ENCODE results near the gene GATA2. TPM values are rescaled to one million over a fixed set of nuclear protein-coding genes. Genes with fewer than 3 reads are reported as not detected.

The GATA2 gene
- total RNA-seq = 10 to 100 TPM in 1 of 4 donors, 1 to 10 TPM in 3; 5.4 to 16.0 (median 8.1) TPM

DNA sequence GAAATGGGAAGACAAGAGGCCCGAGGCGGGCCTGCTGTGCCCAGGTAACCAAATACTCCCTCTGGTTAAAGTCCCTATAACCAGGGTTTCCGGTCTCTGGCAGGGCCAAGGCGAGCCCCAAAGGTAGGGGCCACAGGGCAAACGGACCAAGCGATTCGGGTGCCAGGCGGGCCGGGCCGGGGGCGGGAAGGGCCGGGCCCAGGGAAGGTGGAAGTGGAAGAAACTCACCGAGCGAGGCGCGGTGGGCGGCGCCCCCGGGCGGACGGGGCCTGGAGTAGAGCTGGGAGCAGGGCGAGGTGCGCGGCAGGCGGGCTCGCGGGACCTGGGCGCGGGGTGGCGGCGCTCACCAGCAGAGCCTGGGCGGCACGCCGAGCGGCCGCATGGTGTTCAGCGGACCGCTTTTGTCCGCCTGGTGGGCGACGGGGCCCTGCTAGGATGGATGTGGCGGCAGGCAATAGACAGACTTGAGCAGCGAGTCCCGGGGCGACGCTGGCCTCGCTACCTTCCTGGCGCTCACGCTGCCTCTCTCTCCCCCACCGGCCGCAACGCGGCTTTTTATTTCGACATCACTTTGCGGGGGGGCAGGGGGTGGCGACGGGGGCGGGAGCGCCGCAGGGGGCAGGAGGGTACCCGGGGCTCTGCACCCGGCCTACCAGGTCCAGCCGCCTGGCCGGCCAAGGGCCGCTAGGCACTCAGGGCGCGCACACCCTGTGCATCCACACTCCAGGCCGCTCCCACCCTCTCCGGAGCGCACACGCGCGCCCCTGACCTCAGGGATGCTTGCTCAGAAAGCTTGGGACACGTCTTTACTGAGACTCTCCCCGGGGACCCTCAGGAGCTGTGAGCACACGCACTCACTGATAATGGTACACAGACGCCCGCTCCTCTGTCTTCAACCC, at the start of gene GATA2:
TSS of gene GATA2 (minus strand) at position 531 of the 899 bp plus-strand sequence. CDS start 6,170 bp downstream, outside the sequence.
- Histone ChIP-seq H3K4me1 (peaks cover 0 to 74% (median 58%) of the 10 kb centered on the region in 3 donors), H3K27me3 (peaks cover 100% of the 10 kb centered on the region)
- no peak for ATAC-seq

GRCh38 chr3:128541246-128541645, 48.2 kb upstream of the GATA2 start:
- 65 to 67% methylated on average over 1 to 2 of the region's 2 CpGs for WGBS, 2 donors (ENCODE audit: low coverage in 1 of 2)

More for the DNA sequence above, at the start of gene GATA2:
- WGBS, 2 donors (ENCODE audit: low coverage in 1 of 2) = 29 to 60% methylated on average over 1 to 37 of the region's 78 CpGs
- peak within 1 kb of the TSS in 1 of 4 donors; percentile 5 for H3K27ac ChIP-seq
- H3K36me3 ChIP-seq = no peaks in the 10 kb centered on the region
- peak within 1 kb of the TSS in 1 of 2 donors; percentile 63 for H3K4me3 ChIP-seq
- H3K9me3 ChIP-seq = no peaks in the 10 kb centered on the region
- TF ChIP-seq POLR2AphosphoS5 (IDR thresholded peaks at IDR 0.05) = no peak
- no peak for TF ChIP-seq EP300 (IDR thresholded peaks at IDR 0.05)
- peak; percentile 25 to 62 for TF ChIP-seq POLR2A (IDR thresholded peaks at IDR 0.05)

GRCh38 chr3:128539376-128539775, 46.4 kb upstream of the GATA2 start:
- no peak for TF ChIP-seq EP300 (IDR thresholded peaks at IDR 0.05)
- TF ChIP-seq POLR2AphosphoS5 (IDR thresholded peaks at IDR 0.05) = no peak
- no peak for TF ChIP-seq POLR2A (IDR thresholded peaks at IDR 0.05)
- WGBS, 2 donors (ENCODE audit: low coverage in 1 of 2) = 78 to 95% methylated on average over 3 of the region's 3 CpGs

More at GRCh38 chr3:128541246-128541645, 48.2 kb upstream of the GATA2 start:
- ATAC-seq = no peak
- Histone ChIP-seq H3K9me3 (peaks cover 0 to 20% (median 0%) of the 10 kb centered on the region in 3 donors), H3K27ac (no peak overlapping the region), H3K4me3 (no peak overlapping the region), H3K27me3 (peaks cover 39% of the 10 kb centered on the region), H3K4me1 (no peaks in the 10 kb centered on the region), H3K36me3 (no peaks in the 10 kb centered on the region)
- TF ChIP-seq POLR2AphosphoS5 (IDR thresholded peaks at IDR 0.05) (no peak), EP300 (IDR thresholded peaks at IDR 0.05) (no peak), POLR2A (IDR thresholded peaks at IDR 0.05) (no peak)
- TF ChIP-seq, protein P1, sequence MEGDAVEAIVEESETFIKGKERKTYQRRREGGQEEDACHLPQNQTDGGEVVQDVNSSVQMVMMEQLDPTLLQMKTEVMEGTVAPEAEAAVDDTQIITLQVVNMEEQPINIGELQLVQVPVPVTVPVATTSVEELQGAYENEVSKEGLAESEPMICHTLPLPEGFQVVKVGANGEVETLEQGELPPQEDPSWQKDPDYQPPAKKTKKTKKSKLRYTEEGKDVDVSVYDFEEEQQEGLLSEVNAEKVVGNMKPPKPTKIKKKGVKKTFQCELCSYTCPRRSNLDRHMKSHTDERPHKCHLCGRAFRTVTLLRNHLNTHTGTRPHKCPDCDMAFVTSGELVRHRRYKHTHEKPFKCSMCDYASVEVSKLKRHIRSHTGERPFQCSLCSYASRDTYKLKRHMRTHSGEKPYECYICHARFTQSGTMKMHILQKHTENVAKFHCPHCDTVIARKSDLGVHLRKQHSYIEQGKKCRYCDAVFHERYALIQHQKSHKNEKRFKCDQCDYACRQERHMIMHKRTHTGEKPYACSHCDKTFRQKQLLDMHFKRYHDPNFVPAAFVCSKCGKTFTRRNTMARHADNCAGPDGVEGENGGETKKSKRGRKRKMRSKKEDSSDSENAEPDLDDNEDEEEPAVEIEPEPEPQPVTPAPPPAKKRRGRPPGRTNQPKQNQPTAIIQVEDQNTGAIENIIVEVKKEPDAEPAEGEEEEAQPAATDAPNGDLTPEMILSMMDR (IDR thresholded peaks at IDR 0.05) = no peak

DNA sequence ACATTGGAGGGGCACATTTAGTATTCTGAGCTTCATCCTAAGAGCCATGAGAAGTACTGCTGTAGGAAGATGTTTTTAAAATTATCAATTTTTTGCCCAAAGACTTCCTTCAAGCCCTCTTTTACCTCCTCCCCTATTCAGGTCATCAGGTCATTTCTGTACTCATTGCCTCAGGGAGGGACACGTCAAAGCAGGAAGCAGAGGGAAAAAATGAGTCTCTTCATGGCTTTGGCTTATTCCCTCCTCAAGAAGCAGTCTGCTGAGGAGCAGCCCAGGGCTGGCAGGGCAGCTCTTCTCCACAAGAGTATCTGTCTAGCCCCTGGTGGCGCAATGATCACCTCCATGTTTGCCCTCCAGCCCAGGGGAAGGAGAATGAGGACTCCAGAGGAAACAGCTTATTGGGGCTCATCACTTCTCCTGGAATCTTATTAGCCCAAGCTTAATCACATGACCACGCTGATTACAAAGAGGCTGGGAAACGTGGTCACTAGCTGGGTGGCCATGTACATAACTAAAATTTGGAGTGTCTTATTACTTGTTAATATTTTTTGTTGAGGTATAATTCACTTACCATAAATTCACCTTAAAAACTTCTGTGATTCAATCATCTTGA, 44.2 kb upstream of the GATA2 start:
- Histone ChIP-seq H3K4me1 (no peaks in the 10 kb centered on the region), H3K9me3 (peaks cover 0 to 3% (median 0%) of the 10 kb centered on the region in 3 donors), H3K27me3 (peaks cover 71% of the 10 kb centered on the region), H3K36me3 (no peaks in the 10 kb centered on the region), H3K4me3 (no peak overlapping the region), H3K27ac (no peak overlapping the region)
- ATAC-seq = no peak
- no peak for TF ChIP-seq EP300 (IDR thresholded peaks at IDR 0.05)
- TF ChIP-seq, protein P1 (IDR thresholded peaks at IDR 0.05) = no peak
- TF ChIP-seq POLR2AphosphoS5 (IDR thresholded peaks at IDR 0.05) = no peak
- no peak for TF ChIP-seq POLR2A (IDR thresholded peaks at IDR 0.05)
- 58% methylated on average over 3 of the region's 4 CpGs; no CpG with 5 or more reads in 1 of the 2 donors for WGBS, 2 donors (ENCODE audit: low coverage in 1 of 2)

More at GRCh38 chr3:128539376-128539775, 46.4 kb upstream of the GATA2 start:
- Histone ChIP-seq H3K36me3 (no peaks in the 10 kb centered on the region), H3K27me3 (peaks cover 58% of the 10 kb centered on the region), H3K4me3 (no peak overlapping the region), H3K27ac (no peak overlapping the region), H3K9me3 (peaks cover 0 to 20% (median 0%) of the 10 kb centered on the region in 3 donors), H3K4me1 (no peaks in the 10 kb centered on the region)
- ATAC-seq = no peak

DNA sequence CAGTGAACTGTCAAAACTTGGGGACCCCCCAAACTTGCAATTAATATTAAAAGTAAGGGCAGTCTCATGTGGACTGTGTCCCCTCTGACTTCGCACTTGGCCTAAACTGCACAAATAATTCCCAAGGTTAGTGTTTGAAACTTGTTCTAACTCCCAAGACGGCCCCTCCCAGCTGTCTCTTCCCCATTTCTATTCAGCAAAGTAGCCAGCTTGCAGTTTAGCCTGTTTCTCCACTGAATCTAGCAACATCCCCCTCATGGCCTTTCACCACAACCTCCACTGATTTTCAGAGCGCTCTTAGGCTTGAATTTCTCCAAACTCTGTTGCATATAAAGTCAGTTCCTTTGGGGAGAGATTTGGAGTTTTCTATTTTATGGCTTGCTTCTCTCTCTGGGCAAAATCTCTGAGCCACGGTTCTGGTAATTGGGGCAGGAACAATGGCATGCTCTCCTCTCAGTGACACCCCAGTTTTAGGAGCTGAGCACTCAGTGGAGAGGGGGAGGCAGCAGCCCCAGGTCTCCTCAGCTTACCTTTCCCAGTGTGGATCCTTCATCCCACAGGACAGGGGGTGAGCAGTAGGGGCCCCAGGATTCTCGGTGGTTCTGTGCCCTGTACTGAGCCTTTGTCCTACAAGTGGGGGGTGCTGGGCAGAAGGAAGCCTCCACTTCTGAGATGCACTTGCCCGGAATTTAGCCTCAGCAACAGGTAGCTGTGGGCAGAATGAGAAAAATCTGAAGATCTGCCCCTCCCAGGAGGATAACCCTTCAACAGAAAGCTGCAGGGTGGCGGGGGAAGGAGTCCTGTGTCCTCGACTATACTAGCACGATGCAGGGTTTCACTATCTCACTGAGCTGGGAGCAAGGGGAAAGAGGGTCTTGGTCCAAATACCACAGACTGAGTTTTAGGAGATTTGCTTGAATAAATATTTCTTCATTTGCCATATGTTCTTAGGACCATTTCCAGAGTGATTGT, 39.3 kb upstream of the GATA2 start:
- Histone ChIP-seq H3K4me3 (no peak overlapping the region), H3K9me3 (peaks cover 0 to 4% (median 0%) of the 10 kb centered on the region in 3 donors), H3K4me1 (no peaks in the 10 kb centered on the region), H3K27me3 (peaks cover 70% of the 10 kb centered on the region), H3K27ac (no peak overlapping the region), H3K36me3 (no peaks in the 10 kb centered on the region)
- 46 to 63% methylated on average over 6 to 7 of the region's 9 CpGs for WGBS, 2 donors (ENCODE audit: low coverage in 1 of 2)
- TF ChIP-seq POLR2A (IDR thresholded peaks at IDR 0.05) (no peak), POLR2AphosphoS5 (IDR thresholded peaks at IDR 0.05) (no peak), EP300 (IDR thresholded peaks at IDR 0.05) (no peak)
- TF ChIP-seq, protein P1 (IDR thresholded peaks at IDR 0.05) = no peak
- no peak for ATAC-seq

Measured in gastroesophageal sphincter (tissue), 4 donors.